HG03095 (cell line): Measurements from ENCODE around the gene FGD3.

Source experiments
- ATAC-seq: cut with Tn5 transposase; IDR thresholded peaks from one replicate; pipeline ENCODE4 v1.9.1; 2021; ENCODE audit warnings: moderate library complexity; ENCODE audit not compliant: unreplicated experiment

FGD3 gene

GRCh38 chr9:92954049-92954861 is 6.9 kb downstream of the FGD3 start:
- ATAC-seq: no peak

GRCh38 chr9:92954886-92955285 is 7.6 kb downstream of the FGD3 start:
- no peak for ATAC-seq

GRCh38 chr9:92960561-92961290 is 13.4 kb downstream of the FGD3 start:
- no peak for ATAC-seq

- ATAC-seq: no peak
Observed at GRCh38 chr9:92961627-92962302, 14.4 kb downstream of the FGD3 start.

GRCh38 chr9:92962303-92962649 is 15.0 kb downstream of the FGD3 start:
- no peak for ATAC-seq

- no peak for ATAC-seq
Observed at GRCh38 chr9:92962846-92963245, 15.5 kb downstream of the FGD3 start.

GRCh38 chr9:92963831-92964606 is 16.7 kb downstream of the FGD3 start:
- ATAC-seq: peak; percentile 78

- ATAC-seq: no peak
Observed at GRCh38 chr9:92964607-92965060, 17.3 kb downstream of the FGD3 start.

- ATAC-seq: peak; percentile 42
Observed at GRCh38 chr9:92965061-92965758, 17.9 kb downstream of the FGD3 start.

GRCh38 chr9:92965759-92966517 is 18.6 kb downstream of the FGD3 start:
- no peak for ATAC-seq

GRCh38 chr9:92966518-92966800 is 19.1 kb downstream of the FGD3 start:
- ATAC-seq: no peak

- no peak for ATAC-seq
Observed at GRCh38 chr9:92968081-92968480, 20.8 kb downstream of the FGD3 start.

- ATAC-seq: no peak
Observed at GRCh38 chr9:92969516-92970466, 22.5 kb downstream of the FGD3 start.

GRCh38 chr9:92970467-92970923 is 23.2 kb downstream of the FGD3 start:
- no peak for ATAC-seq

- no peak for ATAC-seq
Observed at GRCh38 chr9:92971121-92971520, 23.8 kb downstream of the FGD3 start.

GRCh38 chr9:92971776-92972175 is 24.5 kb downstream of the FGD3 start:
- no peak for ATAC-seq

GRCh38 chr9:92973700-92974099 is 26.4 kb downstream of the FGD3 start:
- no peak for ATAC-seq

- ATAC-seq: no peak
Observed at GRCh38 chr9:92974161-92974661, 26.9 kb downstream of the FGD3 start.
